ENCODE results near the gene ZNF691.

Gene ZNF691

DNA sequence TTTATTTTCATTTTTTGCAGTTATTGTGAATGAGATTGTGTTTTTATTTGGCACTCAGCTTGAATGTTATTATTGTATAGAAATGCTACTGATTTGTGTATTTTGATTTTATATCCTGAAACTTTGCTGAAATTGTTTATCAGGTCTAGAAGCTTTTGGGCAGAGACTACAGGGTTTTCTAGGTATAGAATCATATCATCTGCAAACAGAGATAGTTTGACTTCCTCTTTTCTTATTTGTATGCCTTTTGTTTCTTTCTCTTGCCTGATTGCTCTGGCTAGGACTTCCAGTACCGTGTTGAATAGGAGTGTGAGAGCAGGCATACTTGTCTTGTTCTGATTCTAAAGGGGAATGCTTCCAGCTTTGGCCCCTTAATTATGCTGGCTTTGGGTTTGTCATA lies 27.3 kb downstream of the ZNF691 start:
- no peaks in the 10 kb centered on the region for H3K4me1 ChIP-seq (ENCODE audit: insufficient read depth, low read length, poor library complexity, severe bottlenecking)
- no peak overlapping the region for H3K4me3 ChIP-seq (ENCODE audit: low read length, poor library complexity, severe bottlenecking)
- no peak overlapping the region for H3K4me2 ChIP-seq (ENCODE audit: low read depth, low read length, poor library complexity, severe bottlenecking)
- no peaks in the 10 kb centered on the region for H3K79me2 ChIP-seq (ENCODE audit: insufficient read depth, low read length)
- H3K9me3 ChIP-seq (ENCODE audit: insufficient read depth, low read depth, low read length): no peaks in the 10 kb centered on the region
- no peak for TF ChIP-seq EZH2phosphoT487 (IDR thresholded peaks at IDR 0.05; ENCODE audit: borderline replicate concordance)
- TF ChIP-seq, protein P1, sequence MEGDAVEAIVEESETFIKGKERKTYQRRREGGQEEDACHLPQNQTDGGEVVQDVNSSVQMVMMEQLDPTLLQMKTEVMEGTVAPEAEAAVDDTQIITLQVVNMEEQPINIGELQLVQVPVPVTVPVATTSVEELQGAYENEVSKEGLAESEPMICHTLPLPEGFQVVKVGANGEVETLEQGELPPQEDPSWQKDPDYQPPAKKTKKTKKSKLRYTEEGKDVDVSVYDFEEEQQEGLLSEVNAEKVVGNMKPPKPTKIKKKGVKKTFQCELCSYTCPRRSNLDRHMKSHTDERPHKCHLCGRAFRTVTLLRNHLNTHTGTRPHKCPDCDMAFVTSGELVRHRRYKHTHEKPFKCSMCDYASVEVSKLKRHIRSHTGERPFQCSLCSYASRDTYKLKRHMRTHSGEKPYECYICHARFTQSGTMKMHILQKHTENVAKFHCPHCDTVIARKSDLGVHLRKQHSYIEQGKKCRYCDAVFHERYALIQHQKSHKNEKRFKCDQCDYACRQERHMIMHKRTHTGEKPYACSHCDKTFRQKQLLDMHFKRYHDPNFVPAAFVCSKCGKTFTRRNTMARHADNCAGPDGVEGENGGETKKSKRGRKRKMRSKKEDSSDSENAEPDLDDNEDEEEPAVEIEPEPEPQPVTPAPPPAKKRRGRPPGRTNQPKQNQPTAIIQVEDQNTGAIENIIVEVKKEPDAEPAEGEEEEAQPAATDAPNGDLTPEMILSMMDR (conservative IDR thresholded peaks at IDR 0.05; ENCODE audit: low read length): no peak
- H4K20me1 ChIP-seq (ENCODE audit: insufficient read depth, low read length, poor library complexity, severe bottlenecking): no peaks in the 10 kb centered on the region
- no peaks in the 10 kb centered on the region for H3K27me3 ChIP-seq (ENCODE audit: insufficient read depth, low read length, poor library complexity, severe bottlenecking)
- no peaks in the 10 kb centered on the region for H3K36me3 ChIP-seq (ENCODE audit: insufficient read depth, low read length)
- no peaks in the 10 kb centered on the region for H3F3A ChIP-seq (ENCODE audit: low read depth)
- H3K9me2 ChIP-seq (replicated peaks; ENCODE audit: low read depth, low read length): no peaks in the 10 kb centered on the region; the same call in 1 of the 2 replicates
- H2AFZ ChIP-seq (ENCODE audit: low read length): no peak overlapping the region
- no peak overlapping the region for H3K9ac ChIP-seq (ENCODE audit: low read depth, low read length, poor library complexity, severe bottlenecking)

GRCh38 chr1:42876009-42876408 lies 29.6 kb downstream of the ZNF691 start:
- no peak for TF ChIP-seq EZH2phosphoT487 (IDR thresholded peaks at IDR 0.05; ENCODE audit: borderline replicate concordance)
- TF ChIP-seq, protein P1 (conservative IDR thresholded peaks at IDR 0.05; ENCODE audit: low read length): no peak
- Histone ChIP-seq H3K9ac (ENCODE audit: low read depth, low read length, poor library complexity, severe bottlenecking) (no peak overlapping the region), H3K79me2 (ENCODE audit: insufficient read depth, low read length) (no peaks in the 10 kb centered on the region), H3F3A (ENCODE audit: low read depth) (no peaks in the 10 kb centered on the region), H3K9me3 (ENCODE audit: insufficient read depth, low read depth, low read length) (peaks cover 6% of the 10 kb centered on the region; the same call in 1 of the 2 replicates), H3K4me2 (ENCODE audit: low read depth, low read length, poor library complexity, severe bottlenecking) (no peak overlapping the region), H2AFZ (ENCODE audit: low read length) (no peak overlapping the region), H3K36me3 (ENCODE audit: insufficient read depth, low read length) (no peaks in the 10 kb centered on the region), H4K20me1 (ENCODE audit: insufficient read depth, low read length, poor library complexity, severe bottlenecking) (no peaks in the 10 kb centered on the region), H3K4me3 (ENCODE audit: low read length, poor library complexity, severe bottlenecking) (no peak overlapping the region), H3K27me3 (ENCODE audit: insufficient read depth, low read length, poor library complexity, severe bottlenecking) (no peaks in the 10 kb centered on the region), H3K4me1 (ENCODE audit: insufficient read depth, low read length, poor library complexity, severe bottlenecking) (no peaks in the 10 kb centered on the region), H3K9me2 (replicated peaks; ENCODE audit: low read depth, low read length) (no peaks in the 10 kb centered on the region)

GRCh38 chr1:42877380-42877779 lies 31.0 kb downstream of the ZNF691 start:
- TF ChIP-seq, protein P1 (conservative IDR thresholded peaks at IDR 0.05; ENCODE audit: low read length): no peak
- no peak for TF ChIP-seq EZH2phosphoT487 (IDR thresholded peaks at IDR 0.05; ENCODE audit: borderline replicate concordance)
- Histone ChIP-seq H3K79me2 (ENCODE audit: insufficient read depth, low read length) (no peaks in the 10 kb centered on the region), H3K4me1 (ENCODE audit: insufficient read depth, low read length, poor library complexity, severe bottlenecking) (no peaks in the 10 kb centered on the region), H3K9me3 (ENCODE audit: insufficient read depth, low read depth, low read length) (peaks cover 6% of the 10 kb centered on the region; the same call in 1 of the 2 replicates), H3K4me3 (ENCODE audit: low read length, poor library complexity, severe bottlenecking) (no peak overlapping the region), H3K9ac (ENCODE audit: low read depth, low read length, poor library complexity, severe bottlenecking) (no peak overlapping the region), H4K20me1 (ENCODE audit: insufficient read depth, low read length, poor library complexity, severe bottlenecking) (no peaks in the 10 kb centered on the region), H3K4me2 (ENCODE audit: low read depth, low read length, poor library complexity, severe bottlenecking) (no peak overlapping the region), H3F3A (ENCODE audit: low read depth) (no peaks in the 10 kb centered on the region), H2AFZ (ENCODE audit: low read length) (no peak overlapping the region), H3K9me2 (replicated peaks; ENCODE audit: low read depth, low read length) (no peaks in the 10 kb centered on the region), H3K36me3 (ENCODE audit: insufficient read depth, low read length) (no peaks in the 10 kb centered on the region), H3K27me3 (ENCODE audit: insufficient read depth, low read length, poor library complexity, severe bottlenecking) (no peaks in the 10 kb centered on the region)
